ENCODE data around the gene DENND1A. TPM values are rescaled to one million over a fixed set of nuclear protein-coding genes. Genes with fewer than 3 reads are reported as not detected.

The DENND1A gene
- polyA plus RNA-seq, 2 of the 4 experiments (the other 2 are of a cell fraction) = 15.1 to 21.9 TPM

DNA sequence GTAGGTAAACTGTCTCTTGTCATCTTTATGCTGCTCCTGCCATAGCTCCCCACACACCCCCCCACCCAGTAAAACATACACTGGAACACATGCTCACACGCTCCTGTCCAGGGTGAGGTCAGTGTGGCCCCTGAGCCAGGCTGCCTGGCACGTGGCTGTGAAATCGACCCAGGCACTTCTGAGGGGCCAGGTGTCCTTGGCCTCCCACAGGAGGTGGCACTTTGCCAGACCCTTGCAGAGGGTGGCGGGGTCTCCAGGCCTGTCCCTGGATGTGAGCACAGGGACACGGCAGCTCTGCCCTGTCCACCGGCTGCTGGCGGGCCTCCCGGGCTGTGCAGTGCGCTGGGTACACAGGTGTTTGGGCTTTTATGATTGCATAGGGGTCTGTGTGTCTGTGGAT lies 583.9 kb downstream of the DENND1A start:
- H3K27ac ChIP-seq = no peak overlapping the region
- no peak overlapping the region for H3K4me2 ChIP-seq
- 81% methylated on average over 8 of the region's 9 CpGs for WGBS (ENCODE audit: missing lambda C conversion rate)
- FAIRE-seq (no peak), ATAC-seq (no peak), DNase-seq (ENCODE audit: low read depth in 1 of 2, low spot score in 1 of 2) (no peak)
- TF ChIP-seq, protein P1, sequence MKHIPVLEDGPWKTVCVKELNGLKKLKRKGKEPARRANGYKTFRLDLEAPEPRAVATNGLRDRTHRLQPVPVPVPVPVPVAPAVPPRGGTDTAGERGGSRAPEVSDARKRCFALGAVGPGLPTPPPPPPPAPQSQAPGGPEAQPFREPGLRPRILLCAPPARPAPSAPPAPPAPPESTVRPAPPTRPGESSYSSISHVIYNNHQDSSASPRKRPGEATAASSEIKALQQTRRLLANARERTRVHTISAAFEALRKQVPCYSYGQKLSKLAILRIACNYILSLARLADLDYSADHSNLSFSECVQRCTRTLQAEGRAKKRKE (CRISPR knock-in tag; IDR thresholded peaks at IDR 0.05; ENCODE audit: low read depth) = no peak
- TF ChIP-seq CEBPB (IDR thresholded peaks at IDR 0.05) (no peak), CTCF (IDR thresholded peaks at IDR 0.05) (no peak), JUNB (IDR thresholded peaks at IDR 0.05) (no peak), HOXB5 (CRISPR knock-in tag; IDR thresholded peaks at IDR 0.05) (no peak), MAZ (IDR thresholded peaks at IDR 0.05; ENCODE audit: borderline replicate concordance, low read depth, low read length) (no peak), PHF8 (IDR thresholded peaks at IDR 0.05; ENCODE audit: borderline replicate concordance, low read depth) (no peak), FOXS1 (CRISPR knock-in tag; IDR thresholded peaks at IDR 0.05) (no peak), HDAC2 (IDR thresholded peaks at IDR 0.05) (no peak), JUN (IDR thresholded peaks at IDR 0.05) (no peak)
- TF ChIP-seq, protein P2, sequence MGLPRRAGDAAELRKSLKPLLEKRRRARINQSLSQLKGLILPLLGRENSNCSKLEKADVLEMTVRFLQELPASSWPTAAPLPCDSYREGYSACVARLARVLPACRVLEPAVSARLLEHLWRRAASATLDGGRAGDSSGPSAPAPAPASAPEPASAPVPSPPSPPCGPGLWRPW (IDR thresholded peaks at IDR 0.05) = no peak
- CTCF ChIA-PET = interaction anchor here (0.8 to 3.9 kb wide), 4 partner anchors 8 to 264 kb away, joined by 3 to 26 read pairs (median 13); no protein-coding TSS in a partner anchor
- no peak overlapping the region for H3K4me3 ChIP-seq
- no peaks in the 10 kb centered on the region for H3K9me3 ChIP-seq
- H3K4me1 ChIP-seq = no peaks in the 10 kb centered on the region; the same call in 2 of the 3 replicates
- POLR2A ChIA-PET = no interaction called here

DNA sequence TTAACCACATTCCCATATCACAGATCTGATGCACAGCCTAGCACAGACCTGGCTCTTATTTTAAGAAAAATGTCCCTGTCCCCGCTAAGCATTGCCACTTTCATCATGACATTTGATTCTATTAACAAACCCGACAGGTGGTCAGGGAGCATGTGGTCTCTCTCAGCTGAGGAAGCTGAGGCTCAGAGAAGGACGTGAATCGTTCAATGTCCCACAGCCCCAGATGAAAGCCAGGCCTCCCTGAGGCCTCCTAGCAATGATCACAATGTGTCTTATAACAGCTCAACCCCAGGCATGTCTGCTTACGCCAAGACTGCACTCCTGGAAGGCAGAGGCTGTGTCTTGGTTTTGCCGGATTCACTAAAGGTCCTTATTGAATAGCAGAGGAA lies 584.4 kb downstream of the DENND1A start:
- Histone ChIP-seq H3K9me3 (no peaks in the 10 kb centered on the region), H3K4me3 (no peak overlapping the region), H3K27ac (no peak overlapping the region), H3K4me2 (no peak overlapping the region), H3K4me1 (no peaks in the 10 kb centered on the region; the same call in 2 of the 3 replicates)
- no peak for TF ChIP-seq SREBF2 (IDR thresholded peaks at IDR 0.05)
- FAIRE-seq = no peak
- DNase-seq (ENCODE audit: low read depth in 1 of 2, low spot score in 1 of 2) = no peak
- 59% methylated on average over 6 of the region's 6 CpGs for WGBS (ENCODE audit: missing lambda C conversion rate)
- no peak for ATAC-seq
- POLR2A ChIA-PET = no interaction called here
- CTCF ChIA-PET = interaction anchor here (1.3 to 3.9 kb wide), 4 partner anchors 9 to 264 kb away, joined by 4 to 26 read pairs (median 16); no protein-coding TSS in a partner anchor

- TF ChIP-seq E2F6 (IDR thresholded peaks at IDR 0.05; ENCODE audit: borderline replicate concordance, low read depth) (no peak), ESRRA (IDR thresholded peaks at IDR 0.05; ENCODE audit: borderline replicate concordance, low read length) (no peak), FOXS1 (CRISPR knock-in tag; IDR thresholded peaks at IDR 0.05) (no peak), NPAS2 (CRISPR knock-in tag; IDR thresholded peaks at IDR 0.05; ENCODE audit: borderline replicate concordance) (no peak), ZFP36 (IDR thresholded peaks at IDR 0.05; ENCODE audit: borderline replicate concordance, partially characterized antibody) (peak; percentile 22), USF2 (IDR thresholded peaks at IDR 0.05) (no peak), REST (IDR thresholded peaks at IDR 0.05) (no peak), KDM1A (IDR thresholded peaks at IDR 0.05; ENCODE audit: low read depth) (no peak), NFE2L2 (conservative IDR thresholded peaks at IDR 0.05; ENCODE audit: low read length) (no peak)
These were observed 585.6 kb downstream of the DENND1A start for GRCh38 chr9:123344192-123344949.

More at GRCh38 chr9:123344192-123344949, 585.6 kb downstream of the DENND1A start:
- H3K4me2 ChIP-seq = no peak overlapping the region
- 86% methylated on average over 8 of the region's 9 CpGs for WGBS (ENCODE audit: missing lambda C conversion rate)
- H3K27ac ChIP-seq = no peak overlapping the region
- ATAC-seq = no peak
- POLR2A ChIA-PET = no interaction called here
- no peak for FAIRE-seq
- CTCF ChIA-PET = interaction anchor here (0.5 to 3.9 kb wide), 4 partner anchors 10 to 263 kb away, joined by 3 to 26 read pairs (median 16); no protein-coding TSS in a partner anchor
- DNase-seq (ENCODE audit: low read depth in 1 of 2, low spot score in 1 of 2) = no peak
- no peaks in the 10 kb centered on the region for H3K9me3 ChIP-seq
- no peak overlapping the region for H3K4me3 ChIP-seq
- no peaks in the 10 kb centered on the region; the same call in 2 of the 3 replicates for H3K4me1 ChIP-seq
